GM21367 (cell line): ENCODE measurements around the gene ADCY7.
"Not testable (repeated sequence)": the region's sequence is repeated elsewhere in the genome, so short reads cannot be mapped to it uniquely, and the experiment has no call there.

Source experiments
- ATAC-seq: cut with Tn5 transposase; IDR thresholded peaks from one replicate; pipeline ENCODE4 v1.9.1; 2021; ENCODE audit not compliant: unreplicated experiment

ADCY7 gene

GRCh38 chr16:50332599-50332998 lies 66.2 kb downstream of the ADCY7 start:
- no peak for ATAC-seq

- no peak for ATAC-seq
Measured at GRCh38 chr16:50334106-50334975, 68.0 kb downstream of the ADCY7 start.

- ATAC-seq, result no peak
Measured at GRCh38 chr16:50335196-50335958, 69.0 kb downstream of the ADCY7 start.

- no peak for ATAC-seq
Measured at GRCh38 chr16:50336884-50337283, 70.5 kb downstream of the ADCY7 start.

- ATAC-seq, result no peak
Measured at GRCh38 chr16:50338371-50339231, 72.2 kb downstream of the ADCY7 start.

- no peak for ATAC-seq
Measured at GRCh38 chr16:50340578-50340977, 74.2 kb downstream of the ADCY7 start.

- not testable (repeated sequence) for ATAC-seq
Measured at GRCh38 chr16:50343566-50343965, 77.2 kb downstream of the ADCY7 start.

- ATAC-seq, result not testable (repeated sequence)
Measured at GRCh38 chr16:50345210-50345609, 78.9 kb downstream of the ADCY7 start.

GRCh38 chr16:50351116-50351515 lies 84.8 kb downstream of the ADCY7 start:
- no peak for ATAC-seq

GRCh38 chr16:50351952-50352351 lies 85.6 kb downstream of the ADCY7 start:
- no peak for ATAC-seq

GRCh38 chr16:50354082-50354481 lies 87.7 kb downstream of the ADCY7 start:
- ATAC-seq, result no peak

- ATAC-seq, result no peak
Measured at GRCh38 chr16:50354629-50355456, 88.5 kb downstream of the ADCY7 start.

- no peak for ATAC-seq
Measured at GRCh38 chr16:50359626-50360025, 93.3 kb downstream of the ADCY7 start.

- no peak for ATAC-seq
Measured at GRCh38 chr16:50360033-50360778, 93.9 kb downstream of the ADCY7 start.

- no peak for ATAC-seq
Measured at GRCh38 chr16:50360779-50361178, 94.4 kb downstream of the ADCY7 start.

- ATAC-seq, result no peak
Measured at GRCh38 chr16:50363656-50364055, 97.3 kb downstream of the ADCY7 start.

GRCh38 chr16:50365791-50366575 lies 99.6 kb downstream of the ADCY7 start:
- no peak for ATAC-seq
